Ramos (cell line): ENCODE measurements around the gene ERBB3.
"Not testable (repeated sequence)": the region's sequence is repeated elsewhere in the genome, so short reads cannot be mapped to it uniquely, and the experiment has no call there.

Source experiments
- in situ Hi-C: fragments of 300-500 bp; cut with MboI; formaldehyde crosslinking; loops from one replicate; pipeline ENCODE4 v1.14.3; 2022; ENCODE audit warnings: low sequenced_read_pairs; ENCODE audit not compliant: unreplicated experiment

ERBB3 gene

DNA sequence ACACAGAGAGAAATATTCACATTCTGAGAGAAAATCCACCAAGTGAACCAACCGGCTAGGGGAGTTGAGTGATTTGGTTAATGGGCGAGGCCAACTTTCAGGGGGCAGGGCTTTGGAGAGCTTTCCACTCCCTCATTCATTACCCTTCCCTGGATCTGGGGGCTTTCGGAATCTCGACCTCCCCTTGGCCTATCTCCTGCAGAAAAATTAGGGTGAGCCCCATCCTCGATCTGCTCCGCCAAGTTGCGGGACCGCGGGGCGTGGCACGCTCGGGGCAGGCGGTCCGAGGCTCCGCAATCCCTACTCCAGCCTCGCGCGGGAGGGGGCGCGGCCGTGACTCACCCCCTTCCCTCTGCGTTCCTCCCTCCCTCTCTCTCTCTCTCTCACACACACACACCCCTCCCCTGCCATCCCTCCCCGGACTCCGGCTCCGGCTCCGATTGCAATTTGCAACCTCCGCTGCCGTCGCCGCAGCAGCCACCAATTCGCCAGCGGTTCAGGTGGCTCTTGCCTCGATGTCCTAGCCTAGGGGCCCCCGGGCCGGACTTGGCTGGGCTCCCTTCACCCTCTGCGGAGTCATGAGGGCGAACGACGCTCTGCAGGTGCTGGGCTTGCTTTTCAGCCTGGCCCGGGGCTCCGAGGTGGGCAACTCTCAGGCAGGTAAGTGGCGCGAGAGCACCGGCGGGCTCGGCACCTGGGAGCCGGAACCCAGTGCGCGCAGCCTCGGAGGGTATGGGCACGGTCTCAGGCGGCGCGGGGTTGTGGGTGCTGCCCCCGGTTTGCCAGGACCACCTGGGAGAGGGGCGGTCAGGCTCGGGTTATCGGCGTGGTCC, at the start of gene ERBB3:
Gene ERBB3 (plus strand): TSS at position 443 of the 833 bp plus-strand sequence. CDS start 136 bp downstream, at position 579.
- in situ Hi-C loops: no loop called here

DNA sequence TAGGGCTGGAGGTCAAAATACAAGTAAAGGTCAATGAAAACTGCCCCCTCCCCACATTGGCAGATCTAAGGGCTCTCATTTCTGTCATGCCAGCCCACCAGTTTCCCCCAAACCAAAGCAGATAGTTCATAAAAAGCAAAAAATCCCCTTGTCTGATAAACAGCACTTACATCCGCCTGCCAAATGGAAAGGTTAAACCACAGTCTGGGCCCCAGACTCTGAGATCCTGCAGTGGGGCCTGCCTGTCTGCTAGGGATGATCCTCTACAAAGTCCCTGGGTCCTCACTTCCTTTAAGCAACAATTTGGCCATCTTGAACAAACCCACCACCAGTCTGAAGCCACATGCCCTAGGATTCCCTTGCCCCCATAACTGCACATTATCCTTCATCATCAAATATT, 48.0 kb upstream of the ERBB3 start:
- in situ Hi-C loops: loop anchor here (10.0 kb wide), 1 partner anchor 297 kb away; no protein-coding TSS in a partner anchor

GRCh38 chr12:56034586-56035332, 45.2 kb upstream of the ERBB3 start:
- in situ Hi-C loops: loop anchor here (10.0 kb wide), 1 partner anchor 300 kb away; no protein-coding TSS in a partner anchor

- in situ Hi-C loops: loop anchor here (10.0 kb wide), 1 partner anchor 302 kb away; no protein-coding TSS in a partner anchor
Observed at GRCh38 chr12:56037161-56037560, 42.8 kb upstream of the ERBB3 start.

- in situ Hi-C loops: loop anchor here (10.0 kb wide), 1 partner anchor 303 kb away; no protein-coding TSS in a partner anchor
Observed at GRCh38 chr12:56038022-56038655, 41.8 kb upstream of the ERBB3 start.

DNA sequence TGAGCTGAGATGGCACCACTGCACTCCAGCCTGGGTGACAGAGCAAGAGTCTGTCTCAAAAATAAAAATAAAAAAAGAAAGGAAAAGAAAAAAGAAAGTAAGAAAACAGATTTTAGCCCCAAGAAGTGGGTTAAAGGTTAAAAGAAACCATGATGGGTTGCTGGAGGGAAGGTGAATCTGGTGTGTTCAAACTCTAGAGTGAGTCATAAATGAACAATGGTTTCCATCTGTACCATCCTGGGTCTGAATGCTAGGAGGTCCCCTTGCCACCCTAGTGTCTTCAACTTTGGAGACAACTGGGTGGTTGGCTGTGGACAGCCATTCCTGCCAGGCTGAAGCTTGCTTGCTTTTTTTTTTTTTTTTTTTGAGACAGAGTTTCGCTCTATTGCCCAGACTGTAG, 39.8 kb upstream of the ERBB3 start:
- in situ Hi-C loops: no loop called here

- in situ Hi-C loops: no loop called here
Observed at GRCh38 chr12:56040963-56041551, 38.9 kb upstream of the ERBB3 start.

GRCh38 chr12:56041552-56042429, 38.2 kb upstream of the ERBB3 start, which contains the start of gene RPS26:
RPS26 (plus strand) TSS chr12:56041918; CDS start chr12:56042167, 249 bp downstream.
- in situ Hi-C loops: no loop called here

GRCh38 chr12:56042430-56042813, 37.5 kb upstream of the ERBB3 start:
- in situ Hi-C loops: not testable (repeated sequence)

GRCh38 chr12:56042843-56043242, 37.1 kb upstream of the ERBB3 start:
- in situ Hi-C loops: no loop called here

DNA sequence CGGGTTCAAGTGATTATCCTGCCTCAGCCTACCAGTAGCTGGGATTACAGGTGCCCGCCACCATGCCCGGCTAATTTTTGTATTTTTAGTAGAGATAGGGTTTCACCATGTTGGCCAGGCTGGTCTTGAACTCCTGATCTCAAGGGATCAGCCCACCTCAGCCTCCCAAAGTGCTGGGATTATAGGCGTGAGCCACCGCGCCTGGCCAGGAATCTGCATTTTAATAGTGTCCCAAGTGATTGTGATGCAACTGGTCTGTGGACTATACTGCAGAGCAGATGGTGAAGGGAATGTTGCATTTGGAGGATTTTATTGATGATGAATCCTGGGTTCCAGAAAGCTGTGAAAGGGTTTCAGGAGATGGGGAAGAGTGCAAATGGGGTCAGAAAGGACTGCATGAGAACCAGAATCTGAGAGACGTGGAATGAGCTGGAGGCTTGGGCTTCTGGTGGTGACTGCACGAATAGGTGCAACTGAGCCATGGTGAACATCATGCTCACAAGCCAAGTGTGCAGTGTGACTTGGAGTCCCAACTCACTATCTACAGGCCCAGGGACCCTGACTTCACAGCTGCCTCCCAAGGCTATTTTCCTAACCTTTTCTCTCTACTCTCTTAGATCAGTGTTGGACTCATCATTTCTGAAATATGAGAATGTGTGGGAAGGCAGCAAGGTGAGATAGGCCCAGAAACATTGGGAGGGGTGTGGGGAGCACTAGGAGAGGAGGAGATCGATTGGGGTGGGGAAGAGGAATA, 33.8 kb upstream of the ERBB3 start:
- in situ Hi-C loops: no loop called here

GRCh38 chr12:56053407-56053893, 26.5 kb upstream of the ERBB3 start:
- in situ Hi-C loops: no loop called here

- in situ Hi-C loops: not testable (repeated sequence)
Observed at GRCh38 chr12:56059964-56060363, 20.0 kb upstream of the ERBB3 start.

DNA sequence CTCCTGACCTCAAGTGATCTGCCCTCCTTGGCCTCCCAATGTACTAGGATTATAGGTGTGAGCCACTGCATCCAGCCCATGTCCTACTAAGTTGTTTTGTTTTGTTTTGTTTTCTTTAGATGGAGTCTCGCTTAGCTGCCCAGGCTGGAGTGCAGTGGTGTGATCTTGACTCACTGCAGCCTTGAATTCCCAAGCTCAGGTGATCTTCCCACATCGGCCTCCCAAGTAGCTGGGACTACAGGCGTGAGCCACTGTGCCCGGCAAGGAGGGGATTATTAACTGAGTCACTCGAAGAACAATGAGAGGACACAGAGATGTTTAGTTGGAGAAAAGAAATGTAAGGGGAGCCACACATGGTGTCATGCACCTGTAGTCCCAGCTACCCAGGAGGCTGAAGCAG, 18.0 kb upstream of the ERBB3 start:
- in situ Hi-C loops: no loop called here

GRCh38 chr12:56062996-56063395, 17.0 kb upstream of the ERBB3 start:
- in situ Hi-C loops: no loop called here

GRCh38 chr12:56071648-56072047, 8.3 kb upstream of the ERBB3 start:
- in situ Hi-C loops: no loop called here

DNA sequence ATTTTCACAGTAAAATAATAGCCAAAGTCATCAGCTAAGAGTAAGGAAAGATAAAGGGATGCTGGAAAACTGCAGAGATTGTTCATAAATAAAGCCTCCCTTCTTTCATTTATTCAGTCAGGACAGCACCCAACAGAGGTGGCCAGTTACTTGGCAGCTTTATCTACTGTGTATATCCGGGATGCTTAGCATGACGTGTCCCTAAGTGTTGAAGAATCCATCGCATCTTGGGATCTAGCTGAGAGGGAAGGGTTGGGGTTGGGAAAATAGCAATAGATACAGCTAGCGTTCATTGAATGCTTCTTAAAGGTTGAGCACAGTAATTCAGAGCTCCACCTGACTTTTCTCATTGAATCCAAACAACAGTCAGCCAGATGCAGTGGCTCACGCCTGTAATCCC, 5.6 kb upstream of the ERBB3 start:
- in situ Hi-C loops: no loop called here

- in situ Hi-C loops: not testable (repeated sequence)
Observed at GRCh38 chr12:56077966-56078365, 2.0 kb upstream of the ERBB3 start.
